GM12891 (cell line): ENCODE measurements around the gene SLC25A36.
"Not testable (repeated sequence)": the region's sequence is repeated elsewhere in the genome, so short reads cannot be mapped to it uniquely, and the experiment has no call there.

Experiments used
- DNase-seq: peaks from one replicate; pipeline ENCODE4 v3.0.0; 2011; ENCODE audit warnings: low spot score; ENCODE audit not compliant: insufficient read length
- FAIRE-seq: peaks from 2 replicates; lab custom pipeline; 2011; peaks lifted over from hg19 to GRCh38; lab: Jason Lieb, UNC
- PAX5 ChIP-seq: IDR thresholded peaks from 2 replicates; pipeline ENCODE4 v1.6.1; 2011; ENCODE audit warnings: low read length, moderate library complexity, mild to moderate bottlenecking; ENCODE audit not compliant: insufficient read depth, severe bottlenecking
- POLR2A ChIP-seq: IDR thresholded peaks from 2 replicates; pipeline ENCODE4 v1.6.1; 2011; ENCODE audit warnings: low read depth, low read length, control low read depth
- POLR2AphosphoS5 ChIP-seq: IDR thresholded peaks from 2 replicates; pipeline ENCODE4 v1.6.1; 2011; ENCODE audit warnings: low read depth, low read length, control low read depth
- POU2F2 ChIP-seq: IDR thresholded peaks from 2 replicates; pipeline ENCODE4 v1.6.1; 2011; ENCODE audit warnings: low read depth, mild to moderate bottlenecking, control low read depth, low read length, moderate library complexity
- SPI1 ChIP-seq: IDR thresholded peaks from 2 replicates; pipeline ENCODE4 v1.6.1; 2011; ENCODE audit warnings: low read depth, low read length, control low read depth
- TAF1 ChIP-seq: IDR thresholded peaks from 2 replicates; pipeline ENCODE4 v1.6.1; 2011; ENCODE audit warnings: low read depth, low read length, control low read depth

SLC25A36 gene

DNA sequence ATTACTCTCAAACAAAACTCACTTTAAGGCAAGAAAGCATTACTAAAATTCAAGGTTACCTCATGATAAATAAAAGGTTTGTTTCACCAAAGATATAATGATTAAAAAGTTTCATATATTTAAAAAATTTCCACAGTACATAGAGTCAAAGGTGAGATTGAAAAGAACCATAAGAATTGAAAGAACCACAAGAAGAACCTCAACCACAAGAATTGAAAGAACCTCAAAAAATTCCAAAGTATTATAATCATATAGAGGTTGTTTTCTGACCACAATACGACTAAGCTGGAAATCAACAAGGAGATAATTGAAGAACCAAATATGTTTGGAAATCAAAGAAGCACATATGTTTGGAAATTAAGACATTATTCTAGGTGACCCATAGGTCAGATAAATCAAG is 52.7 kb downstream of the SLC25A36 start:
- DNase-seq: no peak

DNA sequence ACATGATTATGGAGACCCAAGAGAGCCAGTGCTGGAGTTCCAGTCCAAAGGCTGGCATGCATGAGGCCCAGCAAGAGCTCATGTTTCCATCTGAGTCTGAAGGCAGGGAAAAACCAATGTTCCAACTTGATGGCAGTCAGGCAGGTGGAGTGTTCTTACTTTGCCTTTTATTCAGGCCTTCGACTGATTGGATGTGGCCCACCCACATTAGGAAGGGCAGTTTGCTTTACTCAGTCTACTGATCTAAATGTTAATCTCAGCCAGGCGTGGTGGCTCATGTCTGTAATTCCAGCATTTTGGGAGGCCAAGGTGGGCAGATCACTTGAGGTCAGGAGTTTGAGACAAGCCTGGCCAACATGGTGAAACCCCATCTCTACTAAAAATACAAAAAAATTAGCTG is 53.2 kb downstream of the SLC25A36 start:
- DNase-seq, FAIRE-seq: not testable (repeated sequence)

More for the DNA sequence above, 52.7 kb downstream of the SLC25A36 start:
- FAIRE-seq: no peak
- TF ChIP-seq TAF1 (no peak), POU2F2 (no peak), POLR2AphosphoS5 (no peak), POLR2A (no peak), PAX5 (no peak), SPI1 (no peak)

DNA sequence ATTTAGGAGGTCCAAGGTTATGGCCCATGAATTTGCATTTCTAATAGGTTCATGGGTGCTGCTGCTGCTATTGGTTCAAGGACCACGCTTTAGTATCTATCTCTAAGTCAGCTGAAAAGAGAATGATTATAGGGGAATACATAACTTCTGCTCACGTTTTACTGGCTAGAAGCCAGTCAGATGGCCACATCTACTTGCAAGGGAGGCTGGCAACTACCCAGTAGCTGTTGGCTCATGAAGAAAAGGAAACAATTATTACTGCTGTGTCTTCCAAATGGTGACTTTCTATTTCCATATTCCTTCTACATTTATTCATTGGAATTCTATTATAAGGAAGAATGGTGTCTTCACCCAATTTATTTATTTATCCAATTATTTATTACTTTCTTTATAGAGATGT is 54.2 kb downstream of the SLC25A36 start:
- TF ChIP-seq POU2F2 (no peak), SPI1 (no peak), POLR2A (no peak), PAX5 (no peak), TAF1 (no peak), POLR2AphosphoS5 (no peak)
- DNase-seq (no peak), FAIRE-seq (no peak)

DNA sequence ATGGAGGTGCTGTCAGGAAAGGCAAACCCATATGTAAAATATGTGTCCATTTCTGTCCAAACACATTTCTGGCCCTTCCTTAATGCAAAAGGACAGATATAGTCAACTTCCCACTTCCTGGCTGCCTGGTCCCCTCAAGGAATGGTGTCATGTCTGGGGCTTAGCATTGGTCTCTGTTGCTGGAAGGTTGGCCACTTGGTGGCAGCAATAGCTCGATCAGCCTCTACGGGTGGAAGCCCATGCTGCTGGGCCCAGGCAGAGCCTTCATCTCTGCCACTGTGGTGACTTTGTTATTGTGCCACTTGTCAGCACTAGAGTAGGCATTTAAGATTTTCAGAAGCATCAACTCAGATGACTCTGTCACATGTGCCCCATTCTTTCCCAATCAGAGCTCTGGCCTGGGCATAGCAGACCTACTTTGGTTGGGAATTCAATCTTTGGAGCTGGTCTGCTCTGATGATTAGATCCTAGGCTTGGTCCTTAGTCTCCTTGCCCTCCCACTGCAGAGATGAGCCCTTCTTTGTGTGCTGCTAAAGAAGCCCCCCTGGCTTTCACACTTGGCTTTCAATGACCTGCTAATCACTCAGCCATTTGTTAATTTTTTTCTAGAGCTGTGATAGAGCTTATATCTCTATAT is 58.5 kb downstream of the SLC25A36 start:
- FAIRE-seq: peak; percentile 74
- no peak for DNase-seq
- TF ChIP-seq POLR2AphosphoS5 (no peak), SPI1 (no peak), TAF1 (no peak), POLR2A (no peak), POU2F2 (no peak)

DNA sequence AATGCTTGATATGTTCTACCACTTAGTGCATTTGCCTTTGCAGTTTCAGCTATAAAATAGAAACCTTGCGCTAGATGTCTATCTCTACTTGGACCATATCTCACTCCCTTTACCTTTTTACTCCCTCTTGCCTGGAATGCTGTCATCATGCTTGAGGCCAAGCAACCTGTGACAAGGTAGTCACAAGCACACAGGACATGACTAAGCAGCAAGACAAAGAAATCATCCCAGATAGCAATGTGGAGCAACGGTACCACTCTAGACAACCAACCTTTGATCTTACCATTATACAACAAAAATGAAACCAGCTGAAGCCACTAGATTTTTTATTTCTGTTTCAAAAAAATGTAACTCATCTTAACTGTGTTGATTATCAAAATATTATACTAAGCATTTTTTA is 59.0 kb downstream of the SLC25A36 start:
- DNase-seq (no peak), FAIRE-seq (no peak)
- no peak for TF ChIP-seq POU2F2
- no peak for TF ChIP-seq SPI1
- TF ChIP-seq PAX5: no peak
- TF ChIP-seq TAF1: no peak
- no peak for TF ChIP-seq POLR2A
- TF ChIP-seq POLR2AphosphoS5: no peak

DNA sequence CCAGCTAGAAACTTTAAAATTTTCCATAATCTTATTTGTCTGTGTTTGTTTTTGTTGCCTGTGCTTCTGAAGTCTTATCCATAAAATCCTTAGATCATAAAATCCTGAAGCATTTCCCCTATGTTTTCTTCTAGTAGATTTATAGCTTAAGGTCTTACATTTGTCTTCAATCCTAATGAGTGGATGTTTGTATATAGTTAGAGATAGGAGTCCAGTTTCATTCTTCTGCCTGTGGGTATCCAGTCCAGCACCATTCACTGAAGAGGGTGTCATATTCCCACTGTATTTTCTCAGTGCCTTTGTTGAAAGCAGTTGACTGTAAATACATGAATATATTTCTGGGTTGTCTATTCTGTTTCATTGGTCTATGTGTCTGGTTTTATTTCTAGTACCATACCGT is 64.7 kb downstream of the SLC25A36 start:
- FAIRE-seq (no peak), DNase-seq (no peak)
- TF ChIP-seq POU2F2 (no peak), TAF1 (no peak), PAX5 (no peak), POLR2AphosphoS5 (no peak), SPI1 (no peak), POLR2A (no peak)

DNA sequence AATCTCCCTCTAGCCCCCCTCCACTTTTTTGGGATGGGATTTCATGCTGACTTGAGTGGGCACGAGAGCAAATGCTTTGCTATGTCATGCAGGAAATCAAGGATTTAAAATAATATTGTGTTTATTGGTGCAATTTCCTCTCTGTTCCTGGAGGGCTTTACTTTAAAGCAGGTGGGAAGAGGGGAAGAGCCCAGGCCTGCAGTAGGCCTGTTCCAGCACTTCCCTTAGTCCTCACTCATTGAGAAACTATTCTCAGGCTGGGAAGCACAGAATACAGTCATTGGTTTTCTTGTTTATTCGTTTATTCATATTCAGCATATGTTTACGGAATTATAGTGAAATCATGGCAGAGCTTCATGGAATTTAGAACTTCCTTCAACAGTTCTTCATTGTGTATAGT is 67.9 kb downstream of the SLC25A36 start:
- TF ChIP-seq SPI1 (no peak), POLR2AphosphoS5 (no peak), POLR2A (no peak), PAX5 (no peak), TAF1 (no peak), POU2F2 (no peak)
- DNase-seq (no peak), FAIRE-seq (no peak)

DNA sequence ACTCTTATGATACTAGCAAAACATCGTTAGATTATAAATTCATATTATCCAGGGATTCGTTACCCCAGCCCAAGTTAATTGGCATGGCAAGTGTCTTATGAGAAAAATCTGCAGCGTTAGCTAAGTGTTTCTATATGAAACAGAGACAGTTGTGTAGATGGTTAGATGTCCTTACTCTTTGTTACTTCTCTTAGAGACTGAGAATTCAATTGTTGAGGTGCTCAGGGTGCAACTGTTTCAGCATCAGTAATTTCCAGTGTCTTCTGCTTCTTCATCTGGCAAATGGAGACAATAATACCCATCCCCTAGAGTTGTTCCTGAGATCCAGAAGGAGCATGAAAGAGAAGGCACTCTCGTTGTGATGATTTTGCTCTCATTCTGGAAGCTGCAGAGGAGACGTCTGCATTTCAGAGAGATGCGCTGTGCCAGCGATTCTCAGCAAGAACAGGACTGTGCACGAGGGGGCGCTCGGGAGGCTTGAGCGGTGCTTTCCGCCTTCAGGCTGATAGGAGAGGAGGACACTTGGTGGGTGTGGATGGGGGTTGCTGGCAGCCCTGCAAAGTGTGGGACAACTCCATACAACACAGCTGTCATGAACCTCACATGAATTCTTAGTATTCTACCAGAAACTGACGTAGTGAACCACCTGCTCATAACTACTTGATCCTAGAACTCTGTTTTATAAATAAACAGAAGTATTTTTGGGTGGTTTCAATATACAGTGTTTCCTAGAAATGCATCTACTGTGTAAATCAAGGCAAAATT is 69.8 kb downstream of the SLC25A36 start:
- DNase-seq (peak; percentile 47), FAIRE-seq (peak; percentile 51)
- no peak for TF ChIP-seq TAF1
- no peak for TF ChIP-seq SPI1
- TF ChIP-seq POLR2A: no peak
- TF ChIP-seq PAX5: no peak
- no peak for TF ChIP-seq POLR2AphosphoS5

DNA sequence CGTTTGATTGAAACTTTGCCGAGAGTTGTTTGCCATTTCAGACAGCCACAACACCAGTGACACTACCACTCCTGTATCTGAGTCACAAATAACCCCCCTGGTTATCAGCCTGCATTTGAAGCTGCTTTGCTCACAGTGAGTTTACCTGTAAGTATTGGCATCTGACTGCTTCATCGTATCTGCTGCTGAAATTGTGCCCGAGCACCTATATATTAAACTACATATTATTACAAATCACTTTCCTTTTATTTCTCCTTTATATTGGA is 70.3 kb downstream of the SLC25A36 start:
- no peak for DNase-seq

DNA sequence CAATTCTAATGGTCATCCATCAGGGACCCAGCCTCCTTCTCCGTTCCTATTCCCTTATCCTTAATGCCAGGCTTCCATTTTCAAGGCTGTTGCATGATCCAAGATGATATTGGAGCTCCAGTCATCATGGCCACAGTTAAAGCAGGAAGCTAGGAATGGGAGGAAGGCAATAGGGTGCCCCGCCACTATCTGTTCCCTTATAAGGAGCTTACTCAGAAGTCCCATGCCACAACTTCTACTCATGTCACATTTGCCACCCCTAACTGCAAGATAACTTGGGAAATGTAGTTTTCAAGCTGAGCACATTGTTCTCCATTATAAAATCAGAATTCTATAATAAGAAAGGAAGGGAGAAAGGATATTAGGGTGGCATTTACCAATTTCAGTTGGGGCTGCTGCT is 70.9 kb downstream of the SLC25A36 start:
- DNase-seq (no peak), FAIRE-seq (no peak)
- no peak for TF ChIP-seq TAF1
- TF ChIP-seq POLR2AphosphoS5: no peak
- TF ChIP-seq POLR2A: no peak
- no peak for TF ChIP-seq PAX5
- TF ChIP-seq POU2F2: no peak
- no peak for TF ChIP-seq SPI1

More for the DNA sequence above, 70.3 kb downstream of the SLC25A36 start:
- TF ChIP-seq POU2F2 (no peak), TAF1 (no peak), POLR2A (no peak), SPI1 (no peak), PAX5 (no peak), POLR2AphosphoS5 (no peak)
- FAIRE-seq: no peak
